Rectal smooth muscle tissue (tissue), 1 donor: ENCODE data around the gene CAB39.
A peak's percentile ranks its signal among the peaks of the same experiment; 100 is the strongest.

Source experiments
- H3K27ac ChIP-seq: one replicate; pipeline ENCODE4 v1.7.0; 2013; ENCODE audit warnings: low read depth, low read length, inconsistent platforms
- H3K27me3 ChIP-seq: one replicate; pipeline ENCODE4 v1.7.0; 2013; ENCODE audit warnings: low read length; ENCODE audit not compliant: control insufficient read depth, insufficient read depth
- H3K36me3 ChIP-seq: one replicate; pipeline ENCODE4 v1.7.0; 2013; ENCODE audit warnings: low read length; ENCODE audit not compliant: control insufficient read depth, insufficient read depth
- H3K4me1 ChIP-seq: one replicate; pipeline ENCODE4 v1.7.0; 2013; ENCODE audit warnings: low read length; ENCODE audit not compliant: control insufficient read depth, insufficient read depth
- H3K4me3 ChIP-seq: one replicate; pipeline ENCODE4 v1.7.0; 2013; ENCODE audit warnings: low read length
- H3K9ac ChIP-seq: one replicate; pipeline ENCODE4 v1.7.0; 2013; ENCODE audit warnings: low read length

Gene CAB39

GRCh38 chr2:230787101-230787500 lies 74.5 kb downstream of the CAB39 start:
- Histone ChIP-seq H3K27ac (no peak overlapping the region), H3K27me3 (no peaks in the 10 kb centered on the region), H3K9ac (no peak overlapping the region), H3K36me3 (peaks cover 6% of the 10 kb centered on the region), H3K4me1 (no peaks in the 10 kb centered on the region), H3K4me3 (no peak overlapping the region)

- Histone ChIP-seq H3K27me3 (no peaks in the 10 kb centered on the region), H3K36me3 (peaks cover 2% of the 10 kb centered on the region), H3K27ac (no peak overlapping the region), H3K9ac (no peak overlapping the region), H3K4me1 (peaks cover 8% of the 10 kb centered on the region), H3K4me3 (no peak overlapping the region)
These were observed 76.0 kb downstream of the CAB39 start for GRCh38 chr2:230788554-230789175.

GRCh38 chr2:230790981-230791380 lies 78.3 kb downstream of the CAB39 start:
- Histone ChIP-seq H3K27ac (peak overlapping the region; percentile 3), H3K4me3 (no peak overlapping the region), H3K9ac (no peak overlapping the region), H3K4me1 (peaks cover 21% of the 10 kb centered on the region), H3K36me3 (peaks cover 2% of the 10 kb centered on the region), H3K27me3 (no peaks in the 10 kb centered on the region)

GRCh38 chr2:230793572-230794359 lies 81.1 kb downstream of the CAB39 start:
- Histone ChIP-seq H3K27me3 (no peaks in the 10 kb centered on the region), H3K36me3 (peaks cover 7% of the 10 kb centered on the region), H3K27ac (peak overlapping the region; percentile 86), H3K4me3 (peak overlapping the region; percentile 37), H3K4me1 (peaks cover 39% of the 10 kb centered on the region), H3K9ac (no peak overlapping the region)

GRCh38 chr2:230794497-230794896 lies 81.9 kb downstream of the CAB39 start:
- Histone ChIP-seq H3K27me3 (no peaks in the 10 kb centered on the region), H3K36me3 (peaks cover 7% of the 10 kb centered on the region), H3K27ac (peak overlapping the region; percentile 86), H3K9ac (no peak overlapping the region), H3K4me1 (peaks cover 39% of the 10 kb centered on the region), H3K4me3 (peak overlapping the region; percentile 29)

- Histone ChIP-seq H3K27ac (peak overlapping the region; percentile 40), H3K4me1 (peaks cover 39% of the 10 kb centered on the region)
These were observed 83.2 kb downstream of the CAB39 start for GRCh38 chr2:230795856-230796255.

GRCh38 chr2:230796280-230796862 lies 83.7 kb downstream of the CAB39 start:
- Histone ChIP-seq H3K27ac (peak overlapping the region; percentile 40), H3K9ac (no peak overlapping the region), H3K4me3 (no peak overlapping the region), H3K4me1 (peaks cover 39% of the 10 kb centered on the region), H3K27me3 (no peaks in the 10 kb centered on the region), H3K36me3 (peaks cover 14% of the 10 kb centered on the region)

More at GRCh38 chr2:230795856-230796255, 83.2 kb downstream of the CAB39 start:
- H3K4me3 ChIP-seq, result no peak overlapping the region
- no peak overlapping the region for H3K9ac ChIP-seq
- H3K36me3 ChIP-seq, result peaks cover 10% of the 10 kb centered on the region
- no peaks in the 10 kb centered on the region for H3K27me3 ChIP-seq

- H3K4me1 ChIP-seq, result peaks cover 39% of the 10 kb centered on the region
- H3K27me3 ChIP-seq, result no peaks in the 10 kb centered on the region
- peaks cover 14% of the 10 kb centered on the region for H3K36me3 ChIP-seq
- no peak overlapping the region for H3K4me3 ChIP-seq
- peak overlapping the region; percentile 42 for H3K27ac ChIP-seq
- peak overlapping the region; percentile 54 for H3K9ac ChIP-seq
These were observed 85.2 kb downstream of the CAB39 start for GRCh38 chr2:230797515-230798495.

GRCh38 chr2:230798769-230799399 lies 86.2 kb downstream of the CAB39 start:
- H3K4me3 ChIP-seq, result no peak overlapping the region
- H3K36me3 ChIP-seq, result peaks cover 14% of the 10 kb centered on the region
- H3K27me3 ChIP-seq, result no peaks in the 10 kb centered on the region
- peaks cover 29% of the 10 kb centered on the region for H3K4me1 ChIP-seq
- no peak overlapping the region for H3K27ac ChIP-seq
- no peak overlapping the region for H3K9ac ChIP-seq

GRCh38 chr2:230805353-230806017 lies 92.8 kb downstream of the CAB39 start:
- Histone ChIP-seq H3K4me1 (no peaks in the 10 kb centered on the region), H3K9ac (no peak overlapping the region), H3K27ac (no peak overlapping the region), H3K27me3 (no peaks in the 10 kb centered on the region), H3K36me3 (peaks cover 9% of the 10 kb centered on the region), H3K4me3 (no peak overlapping the region)

GRCh38 chr2:230807729-230808128 lies 95.1 kb downstream of the CAB39 start:
- H3K36me3 ChIP-seq, result peaks cover 7% of the 10 kb centered on the region
- H3K4me1 ChIP-seq, result no peaks in the 10 kb centered on the region
- no peaks in the 10 kb centered on the region for H3K27me3 ChIP-seq
- no peak overlapping the region for H3K27ac ChIP-seq
- no peak overlapping the region for H3K9ac ChIP-seq
- H3K4me3 ChIP-seq, result no peak overlapping the region
